ENCODE results near the gene GPS1.
"Not testable (repeated sequence)": the region's sequence is repeated elsewhere in the genome, so short reads cannot be mapped to it uniquely, and the experiment has no call there.

Gene GPS1

DNA sequence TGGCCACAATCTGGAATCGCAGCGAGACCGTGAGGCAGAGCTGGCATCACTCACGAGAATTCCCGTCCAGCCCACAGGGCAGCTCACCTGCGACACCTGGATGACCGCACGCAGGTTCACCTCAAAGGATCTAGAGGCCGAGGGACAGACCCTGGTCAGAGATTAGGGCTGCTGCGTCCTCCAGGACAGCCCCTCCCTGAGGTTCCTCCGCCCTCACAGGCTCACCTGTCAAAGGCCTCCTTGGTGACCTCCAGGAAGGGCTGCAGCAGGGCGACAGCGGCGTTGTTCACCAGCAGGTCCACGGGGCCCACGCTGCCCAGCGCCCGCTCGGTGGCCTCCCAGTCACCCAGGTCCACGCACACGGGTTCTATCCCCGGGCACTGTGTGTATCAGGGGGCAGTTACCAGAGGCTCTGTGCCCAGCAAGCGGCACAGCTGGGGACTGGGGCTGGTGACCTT is 15.0 kb upstream of the GPS1 start:
- Histone ChIP-seq H3K4me1 (ENCODE audit: low read length) (peaks cover 19% of the 10 kb centered on the region), H4K20me1 (ENCODE audit: insufficient read depth, low read length) (peaks cover 5% of the 10 kb centered on the region; the same call in 1 of the 2 replicates), H3K36me3 (replicated peaks; ENCODE audit: low read depth, low read length) (peaks cover 7% of the 10 kb centered on the region), H3K9me3 (ENCODE audit: insufficient read depth, low read length) (no peaks in the 10 kb centered on the region), H3K9ac (ENCODE audit: low read length) (peak overlapping the region; percentile 72), H3K27me3 (ENCODE audit: low read depth, low read length) (no peaks in the 10 kb centered on the region), H3K27ac (ENCODE audit: low read length) (peak overlapping the region; percentile 86), H3K4me2 (ENCODE audit: low read length) (peak overlapping the region; percentile 99), H3K79me2 (ENCODE audit: low read length) (peaks cover 7% of the 10 kb centered on the region), H3K4me3 (ENCODE audit: low read length) (peak overlapping the region; percentile 98), H2AFZ (ENCODE audit: low read depth, low read length) (peak overlapping the region; percentile 43; the same call in 1 of the 2 replicates)
- TF ChIP-seq, protein P1, sequence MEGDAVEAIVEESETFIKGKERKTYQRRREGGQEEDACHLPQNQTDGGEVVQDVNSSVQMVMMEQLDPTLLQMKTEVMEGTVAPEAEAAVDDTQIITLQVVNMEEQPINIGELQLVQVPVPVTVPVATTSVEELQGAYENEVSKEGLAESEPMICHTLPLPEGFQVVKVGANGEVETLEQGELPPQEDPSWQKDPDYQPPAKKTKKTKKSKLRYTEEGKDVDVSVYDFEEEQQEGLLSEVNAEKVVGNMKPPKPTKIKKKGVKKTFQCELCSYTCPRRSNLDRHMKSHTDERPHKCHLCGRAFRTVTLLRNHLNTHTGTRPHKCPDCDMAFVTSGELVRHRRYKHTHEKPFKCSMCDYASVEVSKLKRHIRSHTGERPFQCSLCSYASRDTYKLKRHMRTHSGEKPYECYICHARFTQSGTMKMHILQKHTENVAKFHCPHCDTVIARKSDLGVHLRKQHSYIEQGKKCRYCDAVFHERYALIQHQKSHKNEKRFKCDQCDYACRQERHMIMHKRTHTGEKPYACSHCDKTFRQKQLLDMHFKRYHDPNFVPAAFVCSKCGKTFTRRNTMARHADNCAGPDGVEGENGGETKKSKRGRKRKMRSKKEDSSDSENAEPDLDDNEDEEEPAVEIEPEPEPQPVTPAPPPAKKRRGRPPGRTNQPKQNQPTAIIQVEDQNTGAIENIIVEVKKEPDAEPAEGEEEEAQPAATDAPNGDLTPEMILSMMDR (IDR thresholded peaks at IDR 0.05; ENCODE audit: low read depth, low read length): no peak
- TF ChIP-seq EZH2phosphoT487 (IDR thresholded peaks at IDR 0.05; ENCODE audit: low read depth): no peak

DNA sequence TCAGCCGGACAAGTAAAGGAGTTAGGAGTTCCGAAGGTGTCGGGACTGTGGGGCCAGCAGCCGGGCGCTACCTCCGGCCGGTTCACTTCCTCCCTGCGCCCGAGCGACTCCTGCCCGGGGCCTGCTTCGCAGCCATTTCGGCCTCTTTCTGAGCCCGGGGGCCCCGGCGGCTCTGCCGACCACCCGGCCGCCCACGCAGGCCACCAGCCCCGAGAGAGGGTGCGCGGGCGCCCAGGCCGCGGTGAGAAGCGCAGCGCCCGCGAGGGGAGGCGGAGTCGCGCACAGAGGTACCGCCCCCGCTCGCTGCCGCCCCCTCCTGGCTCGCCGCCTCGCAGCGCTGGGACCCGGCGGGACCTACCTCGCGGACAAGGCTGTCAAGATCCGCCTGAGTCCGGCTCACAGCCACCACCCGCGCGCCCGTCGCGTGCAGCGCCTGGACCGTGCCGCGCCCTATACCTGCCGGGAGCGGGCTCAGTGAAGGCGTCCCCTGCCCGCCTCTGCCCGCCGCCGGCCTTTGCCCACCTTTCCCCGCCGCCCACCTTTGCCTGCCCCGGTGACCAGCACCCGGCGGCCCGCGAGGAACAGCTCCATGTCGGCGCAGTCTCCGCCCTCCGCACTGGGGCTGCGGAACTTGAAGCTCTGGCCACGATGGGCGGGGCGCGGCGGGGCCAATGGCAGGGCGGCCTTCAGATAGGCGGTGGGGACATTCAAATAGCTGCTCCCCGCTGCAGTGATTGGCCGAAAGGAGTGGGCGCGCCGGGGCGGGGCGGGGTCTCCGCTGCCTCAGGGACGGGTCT is 14.4 kb upstream of the GPS1 start, which contains the start of gene DCXR:
Gene DCXR, minus strand, starts transcription at position 606 of the 797 bp plus-strand sequence. Its CDS starts 15 bp downstream, at position 591.
- peaks cover 5% of the 10 kb centered on the region; the same call in 1 of the 2 replicates for H4K20me1 ChIP-seq (ENCODE audit: insufficient read depth, low read length)
- H3K79me2 ChIP-seq (ENCODE audit: low read length): peaks cover 7% of the 10 kb centered on the region
- H3K9me3 ChIP-seq (ENCODE audit: insufficient read depth, low read length): no peaks in the 10 kb centered on the region
- H3K4me1 ChIP-seq (ENCODE audit: low read length): peaks cover 19% of the 10 kb centered on the region
- TF ChIP-seq, protein P1 (IDR thresholded peaks at IDR 0.05; ENCODE audit: low read depth, low read length): peak; percentile 69
- TF ChIP-seq EZH2phosphoT487 (IDR thresholded peaks at IDR 0.05; ENCODE audit: low read depth): no peak
- H3K9ac ChIP-seq (ENCODE audit: low read length): peak within 1 kb of the TSS; percentile 72
- peak within 1 kb of the TSS; percentile 93 for H2AFZ ChIP-seq (ENCODE audit: low read depth, low read length)
- peak within 1 kb of the TSS; percentile 99 for H3K4me2 ChIP-seq (ENCODE audit: low read length)
- H3K36me3 ChIP-seq (replicated peaks; ENCODE audit: low read depth, low read length): peaks cover 7% of the 10 kb centered on the region
- H3K4me3 ChIP-seq (ENCODE audit: low read length): peak within 1 kb of the TSS; percentile 98
- H3K27ac ChIP-seq (ENCODE audit: low read length): peak within 1 kb of the TSS; percentile 86
- no peaks in the 10 kb centered on the region for H3K27me3 ChIP-seq (ENCODE audit: low read depth, low read length)

DNA sequence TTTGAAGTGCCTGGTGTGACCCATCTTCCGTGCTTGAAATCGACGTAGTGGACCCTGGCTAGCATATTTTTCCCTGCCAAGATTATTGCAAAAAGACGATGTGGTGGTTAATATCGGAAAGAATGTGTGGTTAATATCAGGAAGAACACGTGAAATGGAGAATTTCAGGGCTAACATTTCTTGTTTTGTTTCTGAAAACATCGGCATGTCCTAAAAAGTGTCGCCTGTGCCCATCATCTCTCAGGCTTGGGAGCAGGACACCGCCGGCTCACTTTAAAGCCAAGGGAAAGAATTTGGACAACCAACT is 13.9 kb upstream of the GPS1 start:
- peak overlapping the region; percentile 26; the same call in 1 of the 2 replicates for H3K9ac ChIP-seq (ENCODE audit: low read length)
- TF ChIP-seq, protein P1 (IDR thresholded peaks at IDR 0.05; ENCODE audit: low read depth, low read length): no peak
- TF ChIP-seq EZH2phosphoT487 (IDR thresholded peaks at IDR 0.05; ENCODE audit: low read depth): no peak
- H3K9me3 ChIP-seq (ENCODE audit: insufficient read depth, low read length): no peaks in the 10 kb centered on the region
- H2AFZ ChIP-seq (ENCODE audit: low read depth, low read length): peak overlapping the region; percentile 93
- H3K79me2 ChIP-seq (ENCODE audit: low read length): peaks cover 7% of the 10 kb centered on the region
- H3K27ac ChIP-seq (ENCODE audit: low read length): no peak overlapping the region
- peaks cover 19% of the 10 kb centered on the region for H3K4me1 ChIP-seq (ENCODE audit: low read length)
- H3K4me2 ChIP-seq (ENCODE audit: low read length): peak overlapping the region; percentile 99
- H3K4me3 ChIP-seq (ENCODE audit: low read length): peak overlapping the region; percentile 98
- peaks cover 7% of the 10 kb centered on the region for H3K36me3 ChIP-seq (replicated peaks; ENCODE audit: low read depth, low read length)
- H3K27me3 ChIP-seq (ENCODE audit: low read depth, low read length): no peaks in the 10 kb centered on the region
- H4K20me1 ChIP-seq (ENCODE audit: insufficient read depth, low read length): peaks cover 5% of the 10 kb centered on the region; the same call in 1 of the 2 replicates

DNA sequence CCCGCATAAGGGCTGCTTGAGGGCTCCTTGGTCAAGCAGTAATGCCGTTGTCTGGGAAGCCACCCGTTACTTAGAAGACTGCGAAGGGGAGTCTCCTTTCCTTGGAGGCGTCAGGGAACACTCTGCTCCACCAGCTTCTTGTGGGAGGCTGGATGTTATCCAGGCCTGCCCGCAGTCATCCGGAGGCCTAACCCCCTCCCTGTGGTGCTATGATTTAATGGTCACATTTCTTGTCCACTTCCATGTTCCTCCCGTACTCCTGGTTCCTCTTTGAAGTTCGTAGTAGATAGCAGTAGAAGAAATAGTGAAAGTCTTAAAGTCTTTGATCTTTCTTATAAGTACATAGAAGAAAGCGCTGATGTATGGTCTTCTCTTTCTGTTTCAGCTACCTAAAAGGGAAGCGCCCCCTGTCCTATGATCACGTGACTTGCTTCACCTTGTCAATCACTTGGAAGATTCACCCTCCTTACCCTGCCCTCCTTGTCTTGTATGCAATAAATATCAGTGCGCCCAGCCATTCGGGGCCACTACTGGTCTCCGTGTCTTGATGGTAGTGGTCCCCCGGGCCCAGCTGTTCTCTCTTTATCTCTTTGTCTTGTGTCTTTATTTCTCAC is 12.8 kb upstream of the GPS1 start:
- H3K79me2 ChIP-seq (ENCODE audit: low read length); H3K4me2 ChIP-seq (ENCODE audit: low read length); H2AFZ ChIP-seq (ENCODE audit: low read depth, low read length); H3K9ac ChIP-seq (ENCODE audit: low read length); H3K36me3 ChIP-seq (replicated peaks; ENCODE audit: low read depth, low read length); H4K20me1 ChIP-seq (ENCODE audit: insufficient read depth, low read length); H3K4me3 ChIP-seq (ENCODE audit: low read length); H3K27ac ChIP-seq (ENCODE audit: low read length); H3K27me3 ChIP-seq (ENCODE audit: low read depth, low read length); H3K9me3 ChIP-seq (ENCODE audit: insufficient read depth, low read length): not testable (repeated sequence)
- H3K4me1 ChIP-seq (ENCODE audit: low read length): peaks cover 19% of the 10 kb centered on the region
